Stomach (tissue), 4 donors: ENCODE data around the gene KCNA2.

Source experiments
- CTCF ChIP-seq, 7 experiments: fragments of 450-650 bp in 4 of 7; fragments of 200-600 bp in 3 of 7; sonication (generic) in 3 of 7; IDR thresholded peaks; one replicate each; pipeline ENCODE4 v1.5.1; 2016 to 2019; ENCODE audit warnings: antibody characterized with exemption in 7 of 7, control low read depth in 2 of 7, mild to moderate bottlenecking in 1 of 7
- POLR2A ChIP-seq, 4 donors: fragments of 450-650 bp; IDR thresholded peaks; one replicate each; pipeline ENCODE4 v1.6.1; 2016; ENCODE audit warnings: antibody characterized with exemption in 4 of 4, control low read depth in 2 of 4, mild to moderate bottlenecking in 1 of 4, moderate library complexity in 1 of 4
- POLR2AphosphoS5 ChIP-seq, 3 donors: sonication (generic); formaldehyde crosslinking; IDR thresholded peaks; one replicate each; pipeline ENCODE4 v1.6.1; 2016; ENCODE audit warnings: antibody characterized with exemption in 3 of 3

GRCh38 chr1:110643879-110644472 lies 37.8 kb upstream of the KCNA2 start:
- TF ChIP-seq CTCF (IDR thresholded peaks at IDR 0.05), result no peak
- TF ChIP-seq POLR2AphosphoS5 (IDR thresholded peaks at IDR 0.05), result no peak
- no peak for TF ChIP-seq POLR2A (IDR thresholded peaks at IDR 0.05)
